ENCODE results near the gene LGR6.

The LGR6 gene

GRCh38 chr1:202315576-202316168, 122.1 kb downstream of the LGR6 start:
- ATAC-seq (replicated peaks) (peak; percentile 90), DNase-seq (peak; percentile 67 to 77 (median 72))
- H3K36me3 Mint-ChIP-seq (ENCODE audit: insufficient read depth), result peaks cover 5% of the 10 kb centered on the region
- H3K27me3 Mint-ChIP-seq, result no peaks in the 10 kb centered on the region
- H3K27ac Mint-ChIP-seq, result no peak overlapping the region
- peaks cover 4 to 6% of the 10 kb centered on the region in 2 donors for H3K4me1 Mint-ChIP-seq (ENCODE audit: low read depth in 2 of 2)
- no peaks in the 10 kb centered on the region for H3K9me3 Mint-ChIP-seq
- H3K4me3 Mint-ChIP-seq, result no peak overlapping the region

GRCh38 chr1:202316186-202316585, 122.6 kb downstream of the LGR6 start:
- Mint-ChIP-seq H3K27me3 (no peaks in the 10 kb centered on the region), H3K27ac (no peak overlapping the region), H3K9me3 (no peaks in the 10 kb centered on the region), H3K4me3 (no peak overlapping the region), H3K36me3 (ENCODE audit: insufficient read depth) (peaks cover 5% of the 10 kb centered on the region), H3K4me1 (ENCODE audit: low read depth in 2 of 2) (peaks cover 2 to 3% of the 10 kb centered on the region in 2 donors)
- DNase-seq, result no peak
- ATAC-seq (replicated peaks), result no peak

GRCh38 chr1:202317941-202318925, 124.6 kb downstream of the LGR6 start:
- no peaks in the 10 kb centered on the region for H3K27me3 Mint-ChIP-seq
- H3K9me3 Mint-ChIP-seq, result no peaks in the 10 kb centered on the region
- DNase-seq (no peak), ATAC-seq (replicated peaks) (no peak)
- peaks cover 0 to 2% of the 10 kb centered on the region in 2 donors for H3K4me1 Mint-ChIP-seq (ENCODE audit: low read depth in 2 of 2)
- H3K27ac Mint-ChIP-seq, result no peak overlapping the region
- no peak overlapping the region for H3K4me3 Mint-ChIP-seq
- H3K36me3 Mint-ChIP-seq (ENCODE audit: insufficient read depth), result peaks cover 5% of the 10 kb centered on the region

GRCh38 chr1:202319381-202320080, 125.9 kb downstream of the LGR6 start:
- no peak for DNase-seq
- peaks cover 0 to 2% of the 10 kb centered on the region in 2 donors for H3K4me1 Mint-ChIP-seq (ENCODE audit: low read depth in 2 of 2)
- ATAC-seq (replicated peaks), result no peak
- peak overlapping the region in 1 of 2 donors; percentile 1 for H3K27ac Mint-ChIP-seq
- peaks cover 5% of the 10 kb centered on the region for H3K36me3 Mint-ChIP-seq (ENCODE audit: insufficient read depth)
- H3K27me3 Mint-ChIP-seq, result no peaks in the 10 kb centered on the region
- H3K4me3 Mint-ChIP-seq, result no peak overlapping the region
- H3K9me3 Mint-ChIP-seq, result no peaks in the 10 kb centered on the region

- Mint-ChIP-seq H3K27ac (peak overlapping the region in 1 of 2 donors; percentile 1), H3K4me1 (ENCODE audit: low read depth in 2 of 2) (peaks cover 0 to 2% of the 10 kb centered on the region in 2 donors), H3K9me3 (no peaks in the 10 kb centered on the region), H3K27me3 (no peaks in the 10 kb centered on the region), H3K4me3 (no peak overlapping the region), H3K36me3 (ENCODE audit: insufficient read depth) (peaks cover 5% of the 10 kb centered on the region)
- DNase-seq (no peak), ATAC-seq (replicated peaks) (no peak)
Observed at GRCh38 chr1:202320081-202320405, 126.4 kb downstream of the LGR6 start.

- ATAC-seq (replicated peaks) (no peak), DNase-seq (no peak)
- Mint-ChIP-seq H3K27ac (peak overlapping the region; percentile 9 to 32), H3K27me3 (no peaks in the 10 kb centered on the region), H3K9me3 (no peaks in the 10 kb centered on the region), H3K4me3 (no peak overlapping the region), H3K4me1 (ENCODE audit: low read depth in 2 of 2) (peaks cover 0 to 2% of the 10 kb centered on the region in 2 donors), H3K36me3 (ENCODE audit: insufficient read depth) (peaks cover 3% of the 10 kb centered on the region)
Observed at GRCh38 chr1:202323731-202324130, 130.1 kb downstream of the LGR6 start.

GRCh38 chr1:202324646-202325045, 131.0 kb downstream of the LGR6 start:
- DNase-seq (no peak), ATAC-seq (replicated peaks) (no peak)
- Mint-ChIP-seq H3K9me3 (no peaks in the 10 kb centered on the region), H3K27ac (no peak overlapping the region), H3K4me1 (ENCODE audit: low read depth in 2 of 2) (peaks cover 0 to 2% of the 10 kb centered on the region in 2 donors), H3K36me3 (ENCODE audit: insufficient read depth) (peaks cover 3% of the 10 kb centered on the region), H3K27me3 (no peaks in the 10 kb centered on the region), H3K4me3 (no peak overlapping the region)

- H3K27ac Mint-ChIP-seq, result no peak overlapping the region
- no peak overlapping the region for H3K4me3 Mint-ChIP-seq
- H3K36me3 Mint-ChIP-seq (ENCODE audit: insufficient read depth), result peaks cover 15% of the 10 kb centered on the region
- H3K27me3 Mint-ChIP-seq, result no peaks in the 10 kb centered on the region
- no peak for ATAC-seq (replicated peaks)
- DNase-seq, result no peak
- no peaks in the 10 kb centered on the region for H3K4me1 Mint-ChIP-seq (ENCODE audit: low read depth in 2 of 2)
- no peaks in the 10 kb centered on the region for H3K9me3 Mint-ChIP-seq
Observed at GRCh38 chr1:202329891-202330290, 136.3 kb downstream of the LGR6 start.

- H3K27ac Mint-ChIP-seq, result no peak overlapping the region
- peaks cover 12% of the 10 kb centered on the region for H3K36me3 Mint-ChIP-seq (ENCODE audit: insufficient read depth)
- ATAC-seq (replicated peaks), result no peak
- H3K4me1 Mint-ChIP-seq (ENCODE audit: low read depth in 2 of 2), result no peaks in the 10 kb centered on the region
- DNase-seq, result no peak
- no peak overlapping the region for H3K4me3 Mint-ChIP-seq
- H3K9me3 Mint-ChIP-seq, result no peaks in the 10 kb centered on the region
- H3K27me3 Mint-ChIP-seq, result no peaks in the 10 kb centered on the region
Observed at GRCh38 chr1:202333861-202334260, 140.3 kb downstream of the LGR6 start.

GRCh38 chr1:202343652-202344349, 150.2 kb downstream of the LGR6 start:
- ATAC-seq (replicated peaks) (no peak), DNase-seq (peak in 1 of 3 experiments; percentile 27)
- no peak overlapping the region for H3K27ac Mint-ChIP-seq
- H3K4me1 Mint-ChIP-seq (ENCODE audit: low read depth in 2 of 2), result peaks cover 25 to 26% of the 10 kb centered on the region in 2 donors
- peaks cover 14% of the 10 kb centered on the region for H3K36me3 Mint-ChIP-seq (ENCODE audit: insufficient read depth)
- H3K27me3 Mint-ChIP-seq, result no peaks in the 10 kb centered on the region
- H3K4me3 Mint-ChIP-seq, result no peak overlapping the region
- H3K9me3 Mint-ChIP-seq, result no peaks in the 10 kb centered on the region

GRCh38 chr1:202348005-202348508, 154.5 kb downstream of the LGR6 start:
- H3K4me3 Mint-ChIP-seq, result peak overlapping the region; percentile 91 to 99
- no peaks in the 10 kb centered on the region for H3K9me3 Mint-ChIP-seq
- peaks cover 2% of the 10 kb centered on the region for H3K36me3 Mint-ChIP-seq (ENCODE audit: insufficient read depth)
- H3K4me1 Mint-ChIP-seq (ENCODE audit: low read depth in 2 of 2), result peaks cover 26% of the 10 kb centered on the region in 2 donors
- DNase-seq (no peak), ATAC-seq (replicated peaks) (no peak)
- H3K27ac Mint-ChIP-seq, result peak overlapping the region; percentile 90 to 93
- H3K27me3 Mint-ChIP-seq, result no peaks in the 10 kb centered on the region

GRCh38 chr1:202348509-202349205, 155.1 kb downstream of the LGR6 start, which contains the start of gene PPP1R12B:
PPP1R12B (plus strand) TSS chr1:202348699; CDS start chr1:202348852, 153 bp downstream.
- ATAC-seq (replicated peaks) (peak; percentile 95), DNase-seq (peak; percentile 92 to 93 (median 93))
- H3K27ac Mint-ChIP-seq, result peak within 1 kb of the TSS; percentile 90 to 93
- peaks cover 26 to 29% of the 10 kb centered on the region in 2 donors for H3K4me1 Mint-ChIP-seq (ENCODE audit: low read depth in 2 of 2)
- no peaks in the 10 kb centered on the region for H3K27me3 Mint-ChIP-seq
- peaks cover 2% of the 10 kb centered on the region for H3K36me3 Mint-ChIP-seq (ENCODE audit: insufficient read depth)
- peak within 1 kb of the TSS; percentile 91 to 99 for H3K4me3 Mint-ChIP-seq
- H3K9me3 Mint-ChIP-seq, result no peaks in the 10 kb centered on the region
